ENCODE measurements around the gene ADGRA1.

GRCh38 chr10:133131734-133132472 is 44.2 kb downstream of the ADGRA1 start:
- no peak for TF ChIP-seq CTCF (conservative IDR thresholded peaks at IDR 0.05; ENCODE audit: low read depth in 2 of 2)
- no peak for TF ChIP-seq POLR2AphosphoS5 (IDR thresholded peaks at IDR 0.05; ENCODE audit: low read depth)
- no peak for TF ChIP-seq EZH2 (IDR thresholded peaks at IDR 0.05; ENCODE audit: low read depth, unreplicated experiment)
